HG03097 (cell line): ENCODE measurements around the gene EDC3.
"Not testable (repeated sequence)": the region's sequence is repeated elsewhere in the genome, so short reads cannot be mapped to it uniquely, and the experiment has no call there.

Experiments
- ATAC-seq: cut with Tn5 transposase; IDR thresholded peaks from one replicate; pipeline ENCODE4 v1.9.1; 2021; ENCODE audit not compliant: unreplicated experiment, low FRiP score

The EDC3 gene

GRCh38 chr15:74653426-74654102, 42.3 kb downstream of the EDC3 start:
- no peak for ATAC-seq

GRCh38 chr15:74651242-74651741, 44.5 kb downstream of the EDC3 start:
- no peak for ATAC-seq

GRCh38 chr15:74648051-74648842, 47.6 kb downstream of the EDC3 start:
- ATAC-seq, result no peak

- ATAC-seq, result no peak
These were observed 49.3 kb downstream of the EDC3 start for GRCh38 chr15:74646480-74646879.

GRCh38 chr15:74643665-74644204, 52.1 kb downstream of the EDC3 start:
- ATAC-seq, result no peak

GRCh38 chr15:74642734-74643664, 52.8 kb downstream of the EDC3 start:
- no peak for ATAC-seq

- no peak for ATAC-seq
These were observed 53.5 kb downstream of the EDC3 start for GRCh38 chr15:74642348-74642733.

GRCh38 chr15:74641151-74641550, 54.7 kb downstream of the EDC3 start:
- ATAC-seq, result no peak

GRCh38 chr15:74636984-74637383, 58.8 kb downstream of the EDC3 start:
- ATAC-seq, result no peak

- no peak for ATAC-seq
These were observed 60.6 kb downstream of the EDC3 start for GRCh38 chr15:74635228-74635627.

GRCh38 chr15:74633781-74634180, 62.0 kb downstream of the EDC3 start:
- ATAC-seq, result no peak

- no peak for ATAC-seq
These were observed 63.2 kb downstream of the EDC3 start for GRCh38 chr15:74632601-74633000.

- ATAC-seq, result no peak
These were observed 63.8 kb downstream of the EDC3 start for GRCh38 chr15:74631935-74632560.

GRCh38 chr15:74631408-74631807, 64.4 kb downstream of the EDC3 start:
- no peak for ATAC-seq

GRCh38 chr15:74631087-74631385, 64.8 kb downstream of the EDC3 start:
- ATAC-seq, result no peak

- no peak for ATAC-seq
These were observed 65.3 kb downstream of the EDC3 start for GRCh38 chr15:74630284-74631086.

- not testable (repeated sequence) for ATAC-seq
These were observed 66.1 kb downstream of the EDC3 start for GRCh38 chr15:74629696-74630095.

GRCh38 chr15:74628949-74629348, 66.9 kb downstream of the EDC3 start:
- ATAC-seq, result no peak

GRCh38 chr15:74628199-74628598, 67.6 kb downstream of the EDC3 start:
- no peak for ATAC-seq

GRCh38 chr15:74627766-74628165, 68.1 kb downstream of the EDC3 start:
- no peak for ATAC-seq
